NCI-H510A treated with DMSO at 0.1 percent for 48 hours (cell line): ENCODE results near the gene CDC14B.

Source experiments
- DNase-seq: peaks from one replicate; lab custom pipeline; 2025; lab: John Stamatoyannopoulos, UW

CDC14B gene

DNA sequence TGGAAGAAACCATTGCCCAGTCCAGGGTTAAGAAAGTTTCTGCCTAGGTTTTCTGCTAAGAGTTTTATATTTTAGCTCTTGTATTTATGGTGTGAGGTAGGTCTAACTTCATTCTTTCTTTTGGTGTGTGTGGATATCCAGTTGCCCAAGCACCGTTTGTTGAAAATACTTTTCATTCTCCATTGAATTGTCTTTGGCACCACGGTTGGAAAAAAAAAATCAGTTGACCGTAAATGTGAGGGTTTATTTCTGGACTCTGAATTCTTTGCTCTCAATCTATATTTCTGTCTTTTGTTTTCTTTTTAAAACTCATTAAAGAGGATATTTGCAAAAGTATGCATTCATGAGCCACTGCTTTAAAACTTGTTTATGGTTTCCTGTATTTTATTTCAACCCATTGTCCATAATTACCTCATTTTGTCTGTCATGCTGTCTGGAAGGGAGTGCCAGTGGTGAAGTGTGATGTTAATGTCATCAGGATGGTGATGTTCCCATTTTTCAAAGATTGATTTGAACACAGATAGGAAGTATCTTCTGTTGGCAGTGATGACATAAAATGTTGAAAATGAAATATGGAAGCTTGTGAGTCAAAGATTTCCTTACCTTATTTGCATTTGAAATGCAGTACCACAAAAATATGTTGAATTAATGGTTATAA, 135.8 kb downstream of the CDC14B start:
- DNase-seq = no peak

DNA sequence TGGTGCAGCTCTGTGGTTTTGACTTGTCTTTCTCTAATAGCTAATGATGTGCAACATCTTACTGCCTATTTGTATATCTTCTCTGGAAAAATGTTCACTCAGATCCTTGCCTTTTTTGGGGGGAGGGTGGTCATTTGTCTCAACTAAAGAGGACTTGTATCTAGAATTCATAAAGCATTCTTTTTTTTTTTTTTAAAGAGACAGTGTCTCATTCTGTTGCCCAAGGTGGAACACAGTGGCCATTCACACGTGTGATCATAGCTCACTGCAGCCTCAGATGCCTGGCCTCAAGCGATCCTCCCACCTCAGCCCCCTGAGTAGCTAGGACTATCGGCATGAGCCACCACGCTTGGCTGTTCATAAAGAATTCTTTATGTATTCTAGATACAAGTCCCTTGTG, 136.4 kb downstream of the CDC14B start:
- DNase-seq = no peak

GRCh38 chr9:96482476-96482875, 137.2 kb downstream of the CDC14B start:
- DNase-seq = no peak

DNA sequence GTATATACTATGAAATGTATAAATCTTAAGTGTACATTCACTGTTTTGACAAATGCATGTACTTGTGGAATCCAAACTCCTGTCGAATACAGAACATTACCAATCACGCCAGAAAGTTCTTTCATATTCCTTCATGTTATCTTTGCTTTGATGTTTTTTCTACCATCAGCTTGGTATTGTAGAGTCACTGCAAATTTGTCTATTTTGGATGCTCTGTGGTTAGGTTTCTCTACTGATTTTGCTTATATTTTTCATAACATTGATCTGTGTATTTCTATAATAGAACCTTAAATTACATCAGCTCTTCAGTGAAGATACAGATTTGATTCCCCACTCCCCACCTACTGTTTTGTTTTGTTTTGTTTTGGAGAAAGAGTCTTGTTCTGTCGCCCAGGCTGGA, 138.9 kb downstream of the CDC14B start:
- no peak for DNase-seq

DNA sequence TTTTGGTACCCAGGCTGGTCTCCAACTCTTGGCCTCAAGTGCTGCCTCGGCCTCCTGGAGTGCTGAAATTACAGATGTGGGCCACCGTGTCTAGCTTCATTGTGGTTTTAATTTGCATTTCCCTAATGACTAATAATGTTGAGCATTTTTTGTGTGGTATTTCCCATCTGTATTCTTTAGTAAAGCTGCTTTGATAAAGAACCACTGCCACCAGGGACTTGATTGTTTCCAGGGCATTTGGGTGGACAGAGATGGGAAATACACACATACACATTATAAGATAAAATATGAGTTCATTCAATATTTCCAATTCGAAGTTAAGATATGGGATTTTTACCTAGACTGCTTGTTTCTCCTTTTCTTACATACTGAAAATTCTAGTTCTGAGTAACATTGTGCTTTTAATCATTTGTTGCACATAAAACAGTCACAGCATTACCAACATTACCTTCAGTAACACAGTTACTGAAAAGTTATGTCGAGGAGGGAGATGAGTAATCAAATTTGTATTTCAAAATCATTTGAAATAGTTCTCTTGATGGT, 140.7 kb downstream of the CDC14B start:
- DNase-seq = no peak

DNA sequence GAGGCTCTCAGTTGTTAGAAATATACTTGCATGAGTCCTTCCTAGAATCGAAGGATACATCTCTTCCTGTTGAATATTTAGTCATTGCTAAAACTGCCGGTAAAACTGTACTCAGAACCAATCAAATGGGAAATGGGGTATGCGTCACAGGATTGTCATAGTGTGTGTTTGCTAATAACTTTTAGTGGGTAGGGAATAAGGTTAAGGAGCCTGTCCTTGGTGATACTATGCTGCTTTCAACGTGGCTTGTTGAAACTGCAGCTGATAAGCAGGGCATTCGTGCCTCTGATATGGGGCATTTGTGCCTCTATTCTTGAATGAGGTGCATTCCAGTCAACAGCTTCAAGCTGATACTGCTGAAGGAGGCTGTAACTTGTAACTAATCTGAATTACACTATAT, 143.1 kb downstream of the CDC14B start:
- DNase-seq = no peak

DNA sequence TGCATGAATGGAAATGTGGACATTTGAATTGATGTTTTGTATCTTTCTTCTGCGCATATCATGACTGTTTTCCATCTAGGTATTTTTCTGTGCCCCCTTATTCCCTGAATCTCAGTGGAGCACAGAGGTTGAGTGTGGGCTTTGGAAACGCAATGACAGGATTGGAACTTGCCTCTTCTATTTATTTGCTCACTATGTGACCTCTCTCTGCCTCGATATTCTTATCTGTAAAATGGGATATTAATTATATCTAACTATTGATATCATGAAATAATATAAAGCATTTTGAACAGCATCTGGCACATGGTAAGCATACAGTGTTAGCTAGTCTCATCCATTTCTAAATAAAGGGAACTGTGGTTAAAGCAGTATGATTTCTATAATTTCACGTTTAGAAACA, 143.6 kb downstream of the CDC14B start:
- no peak for DNase-seq

GRCh38 chr9:96467784-96468183, 151.9 kb downstream of the CDC14B start:
- no peak for DNase-seq

DNA sequence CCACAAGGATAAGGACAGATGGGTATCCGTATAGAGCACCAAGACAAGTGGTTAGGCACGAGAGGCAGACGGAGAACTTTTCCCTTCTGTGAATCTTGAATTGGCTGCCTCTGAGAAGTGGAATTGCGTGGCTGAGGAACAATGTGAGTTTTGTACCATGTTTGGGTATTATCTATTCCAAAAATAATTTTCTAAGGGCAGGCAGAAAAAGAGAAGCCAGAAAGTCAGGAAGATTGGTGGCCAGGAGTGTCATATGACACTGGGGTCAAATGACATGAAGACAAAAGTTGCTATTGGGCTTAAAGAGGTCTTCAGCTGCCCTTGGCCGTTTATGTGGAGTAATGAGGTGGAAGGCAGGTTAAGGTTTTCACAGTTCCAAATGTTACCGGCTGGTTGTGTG, 155.2 kb downstream of the CDC14B start:
- no peak for DNase-seq

GRCh38 chr9:96462541-96462940, 157.1 kb downstream of the CDC14B start:
- DNase-seq = peak; percentile 35

DNA sequence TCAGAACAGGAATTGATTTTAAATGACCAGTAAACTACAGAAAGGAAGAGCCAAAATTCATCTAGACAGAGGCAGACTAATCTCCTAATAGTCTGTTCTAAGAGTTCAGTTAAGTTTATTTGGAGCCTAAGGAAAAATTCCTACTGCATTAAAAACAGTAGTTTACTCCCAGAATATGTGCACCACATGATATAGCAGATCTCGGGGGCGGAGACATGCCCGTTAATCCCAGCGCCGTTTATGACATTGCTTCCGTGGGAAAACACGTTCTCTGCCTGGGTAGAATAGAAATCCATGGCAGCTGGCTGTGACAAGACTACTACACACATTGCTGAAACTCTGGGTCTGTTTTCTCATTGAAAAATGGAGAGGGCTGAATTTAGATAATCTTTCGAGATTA, 158.3 kb downstream of the CDC14B start:
- no peak for DNase-seq

GRCh38 chr9:96460882-96461281, 158.8 kb downstream of the CDC14B start:
- DNase-seq = no peak

- no peak for DNase-seq
These were observed 159.2 kb downstream of the CDC14B start for GRCh38 chr9:96460470-96460869.

DNA sequence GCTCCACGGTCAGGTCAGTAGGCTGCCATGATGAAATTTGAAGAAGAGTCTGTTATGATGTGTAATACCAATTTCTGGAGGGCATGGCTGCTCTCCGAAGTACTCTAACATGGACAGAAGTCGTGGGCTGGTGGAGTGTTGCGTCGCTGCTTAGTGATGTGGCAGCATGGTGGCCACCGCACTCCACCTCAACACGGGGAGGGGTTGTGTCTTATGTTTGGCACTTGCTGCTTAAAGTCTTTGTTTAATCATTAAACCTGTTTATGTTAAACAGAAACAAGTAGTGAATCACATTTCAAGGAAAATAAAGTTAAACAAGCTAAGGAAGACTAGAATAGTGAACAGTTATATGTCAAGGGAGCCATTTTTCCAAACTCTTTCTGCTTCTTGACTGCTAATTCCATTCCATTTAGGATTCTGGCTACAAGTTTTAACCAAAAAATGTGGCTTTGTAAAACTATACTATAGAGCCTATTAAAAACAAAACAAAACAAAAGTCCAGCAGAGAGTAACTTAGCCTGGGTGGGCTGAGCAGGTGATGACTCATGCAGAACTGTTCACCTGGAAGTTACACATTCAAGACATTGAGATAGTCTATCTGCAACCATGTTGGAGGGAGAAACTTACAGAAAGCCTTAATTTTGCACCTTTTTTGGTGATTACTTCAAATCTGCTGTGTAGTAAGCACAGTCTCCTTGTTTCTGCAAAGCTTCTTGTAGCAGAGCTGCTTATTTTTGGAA, 160.2 kb downstream of the CDC14B start:
- no peak for DNase-seq

DNA sequence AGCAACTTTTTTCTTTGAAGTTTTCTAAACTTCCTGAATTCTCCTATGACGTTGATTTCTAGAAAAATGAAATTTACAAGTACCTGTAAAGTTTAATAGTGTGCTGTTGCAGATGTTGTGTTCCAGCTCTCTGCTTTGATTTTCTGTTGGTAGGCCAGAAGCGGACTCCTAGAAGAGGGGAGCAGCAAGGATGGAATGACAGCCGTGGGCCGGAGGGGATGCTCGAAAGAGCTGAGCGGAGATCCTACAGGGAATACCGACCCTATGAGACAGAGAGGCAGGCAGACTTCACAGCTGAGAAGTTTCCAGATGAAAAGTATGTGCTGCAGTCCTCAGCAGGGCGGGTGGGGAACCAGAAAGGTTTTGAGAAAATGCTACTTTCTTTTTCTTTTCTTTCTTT, 161.4 kb downstream of the CDC14B start:
- DNase-seq = no peak

- no peak for DNase-seq
These were observed 162.4 kb downstream of the CDC14B start for GRCh38 chr9:96457266-96457665.

DNA sequence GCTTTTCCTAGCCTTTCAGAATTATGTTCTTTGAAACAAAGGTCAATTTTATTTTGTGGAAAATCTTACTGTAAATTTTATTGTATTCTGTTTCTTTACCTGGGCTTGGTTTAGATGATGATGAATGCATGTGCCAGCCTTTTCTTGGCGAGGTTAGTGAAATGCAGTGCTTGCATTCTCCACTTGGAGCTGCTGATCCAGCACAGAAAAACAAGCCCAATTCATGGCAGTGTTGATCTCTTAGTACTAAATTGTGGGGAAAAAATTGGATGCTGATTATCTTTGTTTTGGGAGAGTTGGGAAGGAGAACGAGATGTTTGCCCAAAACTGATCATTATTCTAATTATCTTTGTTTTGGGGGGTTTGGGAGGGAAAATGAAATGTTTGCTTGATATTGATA, 166.0 kb downstream of the CDC14B start:
- no peak for DNase-seq

DNA sequence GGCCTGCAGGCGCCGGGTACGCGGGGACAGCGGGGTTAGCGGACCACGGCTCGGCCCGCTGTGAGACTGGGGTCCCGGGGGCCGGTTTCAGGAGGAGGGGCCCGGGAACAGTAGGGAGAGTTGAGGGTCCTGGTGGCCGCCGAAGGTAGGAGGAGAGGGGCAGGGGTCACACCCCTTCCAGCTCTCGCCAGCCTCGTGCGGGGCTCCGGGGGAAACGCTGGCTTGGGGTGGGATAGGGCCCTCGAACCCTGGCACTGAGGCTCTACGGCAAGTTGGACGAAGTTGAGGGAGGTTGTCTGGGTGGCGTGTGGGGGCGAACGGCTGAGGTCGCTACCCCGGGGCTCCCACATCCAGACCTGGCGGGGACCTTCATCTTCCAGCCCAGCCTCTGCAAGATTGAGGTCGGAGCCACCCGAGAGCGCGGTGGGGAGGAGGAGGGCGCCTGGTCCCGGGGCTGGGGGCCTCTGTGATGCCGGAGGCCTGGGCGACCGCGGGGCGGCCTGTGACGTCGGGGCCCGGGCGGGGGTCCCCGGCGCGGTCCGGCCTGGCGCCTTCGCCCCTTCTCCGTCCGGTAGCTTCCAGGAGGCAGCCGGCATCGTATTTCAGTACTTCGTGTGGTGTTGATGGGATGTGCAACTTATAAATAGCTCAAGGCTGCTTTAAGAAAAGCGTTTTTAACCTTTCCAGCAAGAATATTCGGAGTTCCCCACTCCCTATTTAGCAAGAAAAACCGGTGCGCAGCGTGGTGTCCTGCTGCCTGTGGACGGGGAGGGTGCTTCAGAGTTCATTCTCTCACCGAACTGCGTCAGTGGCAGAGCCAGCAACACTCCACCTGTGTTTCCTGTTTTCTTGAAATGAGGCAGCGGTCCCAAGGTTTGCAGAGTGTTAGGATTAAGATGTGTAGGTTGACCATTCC, 168.8 kb downstream of the CDC14B start:
- DNase-seq = peak; percentile 51
